HUES6 (cell line): ENCODE results near the gene GJB4.

Experiments used
- H3K27ac ChIP-seq: 2 replicates; pipeline ENCODE4 v1.7.0; 2013; ENCODE audit warnings: low read depth, mild to moderate bottlenecking, low read length, inconsistent platforms
- H3K27me3 ChIP-seq: 2 replicates; pipeline ENCODE4 v1.6.1; 2013; ENCODE audit warnings: low read length; ENCODE audit not compliant: control insufficient read depth, insufficient read depth
- H3K36me3 ChIP-seq: 2 replicates; pipeline ENCODE4 v1.6.1; 2013; ENCODE audit warnings: low read length; ENCODE audit not compliant: control insufficient read depth, insufficient read depth
- H3K4me1 ChIP-seq: 2 replicates; pipeline ENCODE4 v1.6.1; 2013; ENCODE audit warnings: low read length; ENCODE audit not compliant: control insufficient read depth, insufficient read depth
- H3K4me3 ChIP-seq: 2 replicates; pipeline ENCODE4 v1.5.1; 2013; ENCODE audit warnings: low read depth, low read length
- H3K9ac ChIP-seq: one replicate; pipeline ENCODE4 v1.6.1; 2013; ENCODE audit warnings: mild to moderate bottlenecking, low read length
- H3K9me3 ChIP-seq: 2 replicates; pipeline ENCODE4 v1.6.1; 2013; ENCODE audit warnings: low read depth, low read length; ENCODE audit not compliant: control insufficient read depth, insufficient read depth

Gene GJB4

GRCh38 chr1:34779005-34779404 lies 19.5 kb downstream of the GJB4 start:
- Histone ChIP-seq H3K4me1 (peaks cover 4% of the 10 kb centered on the region; the same call in 1 of the 2 replicates), H3K9ac (no peak overlapping the region), H3K36me3 (no peaks in the 10 kb centered on the region), H3K27ac (no peak overlapping the region), H3K4me3 (no peak overlapping the region), H3K9me3 (no peaks in the 10 kb centered on the region), H3K27me3 (peaks cover 39% of the 10 kb centered on the region)

GRCh38 chr1:34779526-34779925 lies 20.0 kb downstream of the GJB4 start:
- peaks cover 4% of the 10 kb centered on the region; the same call in 1 of the 2 replicates for H3K4me1 ChIP-seq
- H3K27ac ChIP-seq = no peak overlapping the region
- no peak overlapping the region for H3K9ac ChIP-seq
- no peaks in the 10 kb centered on the region for H3K9me3 ChIP-seq
- no peaks in the 10 kb centered on the region for H3K36me3 ChIP-seq
- H3K27me3 ChIP-seq = peaks cover 39% of the 10 kb centered on the region
- H3K4me3 ChIP-seq = no peak overlapping the region

- Histone ChIP-seq H3K27ac (no peak overlapping the region), H3K4me3 (no peak overlapping the region), H3K4me1 (peaks cover 4% of the 10 kb centered on the region; the same call in 1 of the 2 replicates), H3K27me3 (peaks cover 39% of the 10 kb centered on the region), H3K9me3 (no peaks in the 10 kb centered on the region), H3K36me3 (no peaks in the 10 kb centered on the region), H3K9ac (no peak overlapping the region)
These were observed 20.4 kb downstream of the GJB4 start for GRCh38 chr1:34779962-34780361.

GRCh38 chr1:34780528-34780927 lies 21.0 kb downstream of the GJB4 start:
- no peak overlapping the region for H3K27ac ChIP-seq
- no peaks in the 10 kb centered on the region for H3K9me3 ChIP-seq
- H3K27me3 ChIP-seq = peaks cover 39% of the 10 kb centered on the region
- peaks cover 4% of the 10 kb centered on the region; the same call in 1 of the 2 replicates for H3K4me1 ChIP-seq
- H3K9ac ChIP-seq = no peak overlapping the region
- H3K4me3 ChIP-seq = peak overlapping the region; percentile 80
- H3K36me3 ChIP-seq = no peaks in the 10 kb centered on the region

- H3K27ac ChIP-seq = no peak within 1 kb of the TSS
- H3K36me3 ChIP-seq = no peaks in the 10 kb centered on the region
- peak within 1 kb of the TSS; percentile 80 for H3K4me3 ChIP-seq
- no peaks in the 10 kb centered on the region for H3K9me3 ChIP-seq
- H3K27me3 ChIP-seq = peaks cover 39% of the 10 kb centered on the region
- peaks cover 4% of the 10 kb centered on the region; the same call in 1 of the 2 replicates for H3K4me1 ChIP-seq
- peak within 1 kb of the TSS; percentile 35 for H3K9ac ChIP-seq
These were observed 21.7 kb downstream of the GJB4 start, which contains the start of gene GJB3 for GRCh38 chr1:34781071-34781843. TSS of gene GJB3 (plus strand) at chr1:34781214. CDS start at chr1:34784763, 3,549 bp downstream.

- H3K27me3 ChIP-seq = peaks cover 39% of the 10 kb centered on the region
- H3K4me1 ChIP-seq = no peaks in the 10 kb centered on the region
- no peak overlapping the region for H3K9ac ChIP-seq
- H3K27ac ChIP-seq = no peak overlapping the region
- no peaks in the 10 kb centered on the region for H3K9me3 ChIP-seq
- peak overlapping the region; percentile 80 for H3K4me3 ChIP-seq
- H3K36me3 ChIP-seq = no peaks in the 10 kb centered on the region
These were observed 22.4 kb downstream of the GJB4 start for GRCh38 chr1:34781844-34782391.

- H3K27ac ChIP-seq = no peak overlapping the region
- no peaks in the 10 kb centered on the region for H3K9me3 ChIP-seq
- H3K9ac ChIP-seq = no peak overlapping the region
- no peak overlapping the region for H3K4me3 ChIP-seq
- peaks cover 34% of the 10 kb centered on the region for H3K27me3 ChIP-seq
- peaks cover 6% of the 10 kb centered on the region for H3K4me1 ChIP-seq
- H3K36me3 ChIP-seq = no peaks in the 10 kb centered on the region
These were observed 25.2 kb downstream of the GJB4 start for GRCh38 chr1:34784751-34785221.

- peaks cover 28% of the 10 kb centered on the region for H3K27me3 ChIP-seq
- no peak overlapping the region for H3K9ac ChIP-seq
- H3K4me1 ChIP-seq = peaks cover 6% of the 10 kb centered on the region
- H3K27ac ChIP-seq = no peak overlapping the region
- H3K4me3 ChIP-seq = no peak overlapping the region
- no peaks in the 10 kb centered on the region for H3K9me3 ChIP-seq
- H3K36me3 ChIP-seq = no peaks in the 10 kb centered on the region
These were observed 25.8 kb downstream of the GJB4 start for GRCh38 chr1:34785231-34785874.

- H3K9me3 ChIP-seq = no peaks in the 10 kb centered on the region
- peaks cover 6% of the 10 kb centered on the region for H3K4me1 ChIP-seq
- no peak overlapping the region for H3K4me3 ChIP-seq
- peaks cover 26% of the 10 kb centered on the region for H3K27me3 ChIP-seq
- H3K27ac ChIP-seq = no peak overlapping the region
- H3K9ac ChIP-seq = no peak overlapping the region
- H3K36me3 ChIP-seq = no peaks in the 10 kb centered on the region
These were observed 26.4 kb downstream of the GJB4 start for GRCh38 chr1:34785875-34786470.

- H3K9me3 ChIP-seq = no peaks in the 10 kb centered on the region
These were observed 27.2 kb downstream of the GJB4 start for GRCh38 chr1:34786521-34787325.

More at GRCh38 chr1:34786521-34787325, 27.2 kb downstream of the GJB4 start:
- Histone ChIP-seq H3K4me3 (no peak overlapping the region), H3K27me3 (peaks cover 24% of the 10 kb centered on the region), H3K27ac (no peak overlapping the region), H3K9ac (no peak overlapping the region), H3K36me3 (no peaks in the 10 kb centered on the region), H3K4me1 (peaks cover 6% of the 10 kb centered on the region)
